Measurements from ENCODE around the gene CASKIN1.

The CASKIN1 gene

DNA sequence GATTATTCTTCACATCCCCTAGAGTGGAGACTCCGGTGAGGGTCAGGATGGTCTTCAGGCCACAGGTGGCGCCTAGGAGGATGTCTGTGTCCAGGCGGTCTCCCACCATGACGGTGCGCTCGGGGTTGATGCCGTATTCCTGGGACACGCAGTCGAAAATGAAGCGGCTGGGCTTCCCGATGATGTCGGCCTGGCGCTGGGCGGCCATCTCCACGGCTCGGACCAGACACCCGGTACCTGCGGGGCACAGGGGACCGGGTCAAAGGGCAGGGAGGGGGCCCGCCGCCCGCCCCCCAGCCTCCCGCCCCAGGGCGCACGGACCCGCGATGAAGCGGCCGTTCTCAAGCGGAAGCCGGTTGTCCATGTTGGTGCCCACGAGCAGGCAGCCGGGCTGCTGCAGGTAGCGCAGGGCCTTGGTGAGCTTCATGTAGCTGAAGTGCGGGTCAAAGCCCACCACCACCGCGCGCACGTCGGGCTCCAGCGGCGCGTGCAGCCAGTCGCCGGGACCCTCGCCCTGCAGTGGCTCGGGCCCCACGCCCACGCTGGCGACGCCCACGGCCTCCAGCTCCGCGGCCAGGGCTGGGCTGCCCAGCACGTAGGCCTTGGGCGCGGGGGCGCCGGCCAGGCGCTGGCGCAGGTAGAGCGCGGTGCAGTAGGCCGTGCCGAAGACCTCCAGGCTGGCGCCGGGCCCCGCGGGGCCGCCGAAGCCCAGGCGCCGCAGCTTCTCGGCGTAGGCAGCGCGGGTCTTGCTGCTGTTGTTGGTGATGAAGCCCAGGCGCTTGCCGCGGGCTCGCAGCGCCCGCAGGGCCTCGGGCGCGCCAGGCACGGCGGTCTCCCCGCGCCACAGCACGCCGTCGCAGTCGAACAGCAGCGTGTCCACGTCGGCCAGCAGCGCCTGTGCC lies 17.7 kb upstream of the CASKIN1 start:
- H3K4me1 ChIP-seq (ENCODE audit: insufficient read depth, low read length), result peaks cover 9% of the 10 kb centered on the region
- H3K36me3 ChIP-seq (ENCODE audit: insufficient read depth, low read depth, low read length), result peaks cover 19% of the 10 kb centered on the region
- peak overlapping the region; percentile 80; the same call in 1 of the 2 replicates for H3K9ac ChIP-seq (ENCODE audit: low read depth, low read length)
- H3K4me3 ChIP-seq (ENCODE audit: low read length), result peak overlapping the region; percentile 84
- no peaks in the 10 kb centered on the region for H3K9me3 ChIP-seq (ENCODE audit: insufficient read depth, low read depth, low read length)
- H3K27ac ChIP-seq (ENCODE audit: low read length), result no peak overlapping the region
- H3K27me3 ChIP-seq (ENCODE audit: insufficient read depth, low read length), result no peaks in the 10 kb centered on the region

- Histone ChIP-seq H3K27me3 (ENCODE audit: insufficient read depth, low read length) (no peaks in the 10 kb centered on the region), H3K4me1 (ENCODE audit: insufficient read depth, low read length) (peaks cover 9% of the 10 kb centered on the region), H3K9me3 (ENCODE audit: insufficient read depth, low read depth, low read length) (no peaks in the 10 kb centered on the region), H3K9ac (ENCODE audit: low read depth, low read length) (peak overlapping the region; percentile 80; the same call in 1 of the 2 replicates), H3K27ac (ENCODE audit: low read length) (no peak overlapping the region), H3K36me3 (ENCODE audit: insufficient read depth, low read depth, low read length) (peaks cover 30% of the 10 kb centered on the region), H3K4me3 (ENCODE audit: low read length) (peak overlapping the region; percentile 84)
Observed at GRCh38 chr16:2212362-2213324, 16.2 kb upstream of the CASKIN1 start.

DNA sequence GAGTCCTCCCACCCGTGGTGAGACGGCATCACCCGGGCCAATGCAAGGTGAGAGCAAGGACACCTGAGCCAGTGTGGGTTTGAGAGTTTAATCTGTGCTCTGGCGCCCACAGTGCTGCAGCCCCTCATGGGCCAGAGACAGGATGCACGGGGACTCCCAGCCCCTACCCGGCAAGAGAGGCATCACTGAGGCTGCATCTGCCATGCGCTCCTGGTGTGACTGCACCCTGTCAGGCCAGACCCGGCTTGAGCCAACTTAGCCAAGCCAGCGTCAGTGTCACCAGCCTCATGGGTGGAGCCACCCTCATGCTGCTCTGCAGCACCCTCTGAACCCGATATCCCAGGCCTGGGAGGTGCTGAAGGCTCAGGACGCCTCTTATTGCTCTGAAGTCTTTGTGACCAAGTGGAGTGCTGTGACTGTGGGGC lies 15.5 kb upstream of the CASKIN1 start:
- no peaks in the 10 kb centered on the region for H3K27me3 ChIP-seq (ENCODE audit: insufficient read depth, low read length)
- H3K4me1 ChIP-seq (ENCODE audit: insufficient read depth, low read length), result peaks cover 9% of the 10 kb centered on the region
- H3K9me3 ChIP-seq (ENCODE audit: insufficient read depth, low read depth, low read length), result no peaks in the 10 kb centered on the region
- no peak overlapping the region for H3K27ac ChIP-seq (ENCODE audit: low read length)
- H3K9ac ChIP-seq (ENCODE audit: low read depth, low read length), result no peak overlapping the region
- H3K4me3 ChIP-seq (ENCODE audit: low read length), result no peak overlapping the region
- H3K36me3 ChIP-seq (ENCODE audit: insufficient read depth, low read depth, low read length), result peaks cover 37% of the 10 kb centered on the region

DNA sequence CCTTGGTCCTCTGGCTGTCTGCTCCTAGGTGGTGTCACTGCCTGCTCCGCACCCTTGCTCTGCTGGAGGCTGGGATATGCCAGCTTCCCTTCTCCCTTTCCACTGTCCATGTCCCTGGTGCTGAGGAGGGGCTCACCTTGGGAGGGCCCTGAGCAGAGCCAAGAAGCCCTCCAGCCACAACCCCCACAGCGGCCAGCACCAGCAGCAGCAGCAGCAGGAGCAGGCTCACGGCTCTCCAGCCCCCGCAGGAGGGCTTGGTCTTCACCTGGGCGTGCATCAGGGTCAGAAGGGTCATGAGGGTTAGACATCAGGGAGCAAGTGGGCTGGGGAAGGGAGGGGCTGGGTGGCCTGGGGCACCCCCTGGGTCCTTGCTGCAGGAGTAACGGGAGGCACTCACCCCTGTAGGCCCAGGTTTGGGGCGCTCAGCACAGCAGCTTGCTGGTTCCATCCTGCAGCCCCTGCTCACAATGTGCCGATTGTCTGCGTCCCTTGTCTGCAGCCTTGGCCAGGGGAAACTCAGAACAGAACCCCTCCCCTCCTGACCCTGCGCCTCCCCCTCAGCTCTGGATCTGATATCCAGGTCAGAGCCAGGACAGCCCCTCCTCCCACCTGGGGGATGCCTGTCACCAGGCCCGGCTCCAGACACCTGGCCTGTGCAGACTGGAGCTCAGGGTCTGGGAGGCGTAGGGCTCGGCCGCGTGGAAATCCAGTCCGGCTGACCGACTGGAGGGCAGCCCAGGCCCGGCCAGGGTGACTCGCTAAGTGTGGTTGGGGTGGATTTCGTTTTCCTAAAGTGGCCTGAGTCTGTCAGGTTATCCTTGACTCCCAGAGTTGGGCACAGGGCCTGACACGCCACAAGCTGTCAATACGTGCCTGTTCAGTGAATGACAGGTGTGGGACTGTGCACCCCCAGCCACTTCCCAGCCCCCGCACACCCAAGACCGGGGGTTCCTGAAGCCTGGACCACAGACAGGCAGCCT lies 14.3 kb upstream of the CASKIN1 start, which contains the start of gene BRICD5:
Gene BRICD5 (minus strand): TSS at position 478 of the 980 bp plus-strand sequence. CDS start 30 bp downstream, at position 448.
- H3K4me3 ChIP-seq (ENCODE audit: low read length), result no peak within 1 kb of the TSS
- H3K9ac ChIP-seq (ENCODE audit: low read depth, low read length), result no peak within 1 kb of the TSS
- no peak within 1 kb of the TSS for H3K27ac ChIP-seq (ENCODE audit: low read length)
- peaks cover 41% of the 10 kb centered on the region for H3K36me3 ChIP-seq (ENCODE audit: insufficient read depth, low read depth, low read length)
- H3K27me3 ChIP-seq (ENCODE audit: insufficient read depth, low read length), result no peaks in the 10 kb centered on the region
- H3K4me1 ChIP-seq (ENCODE audit: insufficient read depth, low read length), result peaks cover 12% of the 10 kb centered on the region
- H3K9me3 ChIP-seq (ENCODE audit: insufficient read depth, low read depth, low read length), result no peaks in the 10 kb centered on the region

DNA sequence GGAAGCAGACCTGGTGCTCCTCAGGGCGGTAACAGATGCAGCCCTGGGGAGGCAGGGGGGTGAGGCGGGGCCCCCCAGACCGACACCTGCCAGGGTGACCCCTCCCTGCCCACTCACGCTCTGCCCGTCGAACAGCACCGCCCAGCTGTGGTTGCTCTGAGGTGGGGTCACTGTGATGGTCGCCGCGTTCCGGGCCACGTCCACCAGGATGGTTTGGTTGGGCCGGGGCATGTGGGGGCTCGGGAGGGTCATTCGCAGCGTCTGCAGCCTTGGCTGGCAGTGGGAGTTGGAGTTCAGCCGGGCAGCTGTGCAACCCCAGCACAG lies 13.6 kb upstream of the CASKIN1 start:
- H3K9ac ChIP-seq (ENCODE audit: low read depth, low read length), result no peak overlapping the region
- H3K27me3 ChIP-seq (ENCODE audit: insufficient read depth, low read length), result no peaks in the 10 kb centered on the region
- H3K4me3 ChIP-seq (ENCODE audit: low read length), result no peak overlapping the region
- no peaks in the 10 kb centered on the region for H3K9me3 ChIP-seq (ENCODE audit: insufficient read depth, low read depth, low read length)
- H3K27ac ChIP-seq (ENCODE audit: low read length), result no peak overlapping the region
- H3K4me1 ChIP-seq (ENCODE audit: insufficient read depth, low read length), result peaks cover 12% of the 10 kb centered on the region
- H3K36me3 ChIP-seq (ENCODE audit: insufficient read depth, low read depth, low read length), result peaks cover 41% of the 10 kb centered on the region

GRCh38 chr16:2209258-2210008 lies 13.0 kb upstream of the CASKIN1 start:
- Histone ChIP-seq H3K36me3 (ENCODE audit: insufficient read depth, low read depth, low read length) (peaks cover 41% of the 10 kb centered on the region), H3K27me3 (ENCODE audit: insufficient read depth, low read length) (no peaks in the 10 kb centered on the region), H3K9me3 (ENCODE audit: insufficient read depth, low read depth, low read length) (no peaks in the 10 kb centered on the region), H3K4me1 (ENCODE audit: insufficient read depth, low read length) (peaks cover 12% of the 10 kb centered on the region), H3K9ac (ENCODE audit: low read depth, low read length) (no peak overlapping the region), H3K4me3 (ENCODE audit: low read length) (no peak overlapping the region), H3K27ac (ENCODE audit: low read length) (no peak overlapping the region)

DNA sequence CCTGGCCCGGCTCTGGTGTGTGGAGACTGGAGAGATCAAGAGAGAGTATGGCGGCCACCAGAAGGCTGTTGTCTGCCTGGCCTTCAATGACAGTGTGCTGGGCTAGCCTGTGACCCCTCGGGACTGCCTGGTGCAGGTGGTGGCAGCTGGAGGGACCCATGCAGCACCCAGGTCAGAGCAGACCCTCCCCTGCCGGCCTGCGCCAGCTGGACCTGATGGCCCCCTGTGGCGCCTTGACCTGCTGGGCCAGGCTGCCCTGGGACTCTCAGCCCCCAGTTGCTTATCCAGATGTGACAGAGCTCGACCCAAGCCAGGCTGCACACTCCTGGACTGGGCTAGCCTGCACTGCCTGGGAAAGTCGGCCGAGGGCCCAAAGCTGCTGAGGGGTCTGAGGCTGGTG lies 12.4 kb upstream of the CASKIN1 start:
- peaks cover 12% of the 10 kb centered on the region for H3K4me1 ChIP-seq (ENCODE audit: insufficient read depth, low read length)
- no peaks in the 10 kb centered on the region for H3K27me3 ChIP-seq (ENCODE audit: insufficient read depth, low read length)
- no peaks in the 10 kb centered on the region for H3K9me3 ChIP-seq (ENCODE audit: insufficient read depth, low read depth, low read length)
- no peak overlapping the region for H3K9ac ChIP-seq (ENCODE audit: low read depth, low read length)
- H3K27ac ChIP-seq (ENCODE audit: low read length), result no peak overlapping the region
- peaks cover 41% of the 10 kb centered on the region for H3K36me3 ChIP-seq (ENCODE audit: insufficient read depth, low read depth, low read length)
- H3K4me3 ChIP-seq (ENCODE audit: low read length), result no peak overlapping the region

DNA sequence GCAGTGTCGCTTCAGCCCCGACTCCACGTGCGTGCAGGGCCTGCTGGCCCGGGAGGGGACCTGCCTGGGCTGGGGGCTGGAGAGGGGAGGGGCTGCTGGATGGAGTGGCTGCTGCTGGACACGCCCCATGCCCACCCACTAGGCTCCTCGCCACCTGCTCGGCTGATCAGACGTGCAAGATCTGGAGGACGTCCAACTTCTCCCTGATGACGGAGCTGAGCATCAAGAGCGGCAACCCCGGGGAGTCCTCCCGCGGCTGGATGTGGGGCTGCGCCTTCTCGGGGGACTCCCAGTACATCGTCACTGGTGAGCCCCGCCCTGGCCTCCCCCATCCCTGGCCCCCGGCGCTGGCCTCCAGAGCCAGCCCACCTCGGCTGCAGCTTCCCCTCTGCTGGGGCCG lies 11.9 kb upstream of the CASKIN1 start:
- H3K4me1 ChIP-seq (ENCODE audit: insufficient read depth, low read length), result peaks cover 9% of the 10 kb centered on the region
- no peak overlapping the region for H3K9ac ChIP-seq (ENCODE audit: low read depth, low read length)
- H3K9me3 ChIP-seq (ENCODE audit: insufficient read depth, low read depth, low read length), result no peaks in the 10 kb centered on the region
- H3K27ac ChIP-seq (ENCODE audit: low read length), result no peak overlapping the region
- H3K27me3 ChIP-seq (ENCODE audit: insufficient read depth, low read length), result no peaks in the 10 kb centered on the region
- H3K4me3 ChIP-seq (ENCODE audit: low read length), result no peak overlapping the region
- peaks cover 37% of the 10 kb centered on the region for H3K36me3 ChIP-seq (ENCODE audit: insufficient read depth, low read depth, low read length)

DNA sequence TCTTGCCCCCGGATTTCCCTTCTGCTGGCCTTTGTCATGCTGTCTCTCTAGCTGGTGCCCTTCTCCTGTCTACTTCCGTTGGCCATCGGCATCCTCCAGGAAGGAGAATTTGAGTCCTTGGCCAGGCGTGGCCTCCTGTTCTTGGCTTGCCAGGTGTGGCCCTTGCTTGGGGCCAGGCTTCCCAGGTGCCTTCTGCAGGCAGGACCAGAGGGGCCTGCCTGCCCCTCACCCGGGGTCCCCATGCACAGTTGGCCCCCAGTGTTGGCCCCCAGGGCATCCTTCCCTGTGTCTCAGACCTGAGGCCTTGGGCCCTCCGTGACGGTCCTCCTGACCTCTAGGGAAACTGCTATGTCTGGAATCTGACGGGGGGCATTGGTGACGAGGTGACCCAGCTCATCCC lies 11.5 kb upstream of the CASKIN1 start:
- peaks cover 35% of the 10 kb centered on the region for H3K36me3 ChIP-seq (ENCODE audit: insufficient read depth, low read depth, low read length)
- no peak overlapping the region for H3K27ac ChIP-seq (ENCODE audit: low read length)
- no peak overlapping the region for H3K4me3 ChIP-seq (ENCODE audit: low read length)
- no peaks in the 10 kb centered on the region for H3K9me3 ChIP-seq (ENCODE audit: insufficient read depth, low read depth, low read length)
- peaks cover 6% of the 10 kb centered on the region for H3K4me1 ChIP-seq (ENCODE audit: insufficient read depth, low read length)
- H3K27me3 ChIP-seq (ENCODE audit: insufficient read depth, low read length), result no peaks in the 10 kb centered on the region
- no peak overlapping the region for H3K9ac ChIP-seq (ENCODE audit: low read depth, low read length)

- Histone ChIP-seq H3K36me3 (ENCODE audit: insufficient read depth, low read depth, low read length) (peaks cover 25% of the 10 kb centered on the region), H3K27ac (ENCODE audit: low read length) (no peak overlapping the region), H3K4me3 (ENCODE audit: low read length) (no peak overlapping the region), H3K9ac (ENCODE audit: low read depth, low read length) (no peak overlapping the region), H3K9me3 (ENCODE audit: insufficient read depth, low read depth, low read length) (no peaks in the 10 kb centered on the region), H3K4me1 (ENCODE audit: insufficient read depth, low read length) (peaks cover 6% of the 10 kb centered on the region), H3K27me3 (ENCODE audit: insufficient read depth, low read length) (no peaks in the 10 kb centered on the region)
Observed at GRCh38 chr16:2206780-2207433, 10.5 kb upstream of the CASKIN1 start.

All from iPS-20b (cell line).